DOHH2 (cell line): ENCODE results near the gene AFF4.

ENCODE experiments used
- H3F3A ChIP-seq: fragments of 200-600 bp; sonication (generic), shearing (Covaris generic); 2 replicates; pipeline ENCODE4 v1.6.0; 2016; ENCODE audit warnings: antibody characterized with exemption, mild to moderate bottlenecking; ENCODE audit not compliant: control insufficient read depth, insufficient read depth
- H3K27ac ChIP-seq: fragments of 200-600 bp; sonication (generic); 2 replicates; pipeline ENCODE4 v1.5.1; 2014; ENCODE audit warnings: low read depth, mild to moderate bottlenecking, low read length, moderate library complexity
- H3K27me3 ChIP-seq: fragments of 200-600 bp; sonication (generic); 2 replicates; pipeline ENCODE4 v1.6.1; 2014; ENCODE audit warnings: mild to moderate bottlenecking, low read length, mixed read lengths; ENCODE audit not compliant: control insufficient read depth
- H3K36me3 ChIP-seq: fragments of 200-600 bp; sonication (generic); 2 replicates; pipeline ENCODE4 v1.6.1; 2014; ENCODE audit warnings: mild to moderate bottlenecking, low read length, moderate library complexity, mixed read lengths; ENCODE audit not compliant: control insufficient read depth
- H3K4me1 ChIP-seq: fragments of 200-600 bp; sonication (generic); 2 replicates; pipeline ENCODE4 v1.6.1; 2014; ENCODE audit warnings: mild to moderate bottlenecking, low read length, mixed read lengths; ENCODE audit not compliant: control insufficient read depth
- H3K4me2 ChIP-seq: fragments of 200-600 bp; sonication (generic); 2 replicates; pipeline ENCODE4 v1.6.0; 2014; ENCODE audit warnings: mild to moderate bottlenecking, low read length, moderate library complexity
- H3K4me3 ChIP-seq: fragments of 200-600 bp; sonication (generic); 2 replicates; pipeline ENCODE4 v1.5.1; 2014; ENCODE audit warnings: mild to moderate bottlenecking, low read length, mixed read lengths
- H3K79me2 ChIP-seq: fragments of 200-600 bp; sonication (generic); 2 replicates; pipeline ENCODE4 v1.6.1; 2014; ENCODE audit warnings: mild to moderate bottlenecking, low read length, mixed read lengths; ENCODE audit not compliant: control insufficient read depth
- H3K9me2 ChIP-seq: fragments of 200-600 bp; sonication (generic); replicated peaks from 2 replicates; pipeline ENCODE4 v1.6.1; 2014; ENCODE audit warnings: mild to moderate bottlenecking, low read length, mixed read lengths; ENCODE audit not compliant: control insufficient read depth
- H3K9me3 ChIP-seq: fragments of 200-600 bp; sonication (generic); 2 replicates; pipeline ENCODE4 v1.6.1; 2014; ENCODE audit warnings: antibody characterized with exemption, low read length, mixed read lengths; ENCODE audit not compliant: control insufficient read depth, insufficient read depth
- H4K20me1 ChIP-seq: fragments of 200-600 bp; sonication (generic); 2 replicates; pipeline ENCODE4 v1.6.0; 2014; ENCODE audit warnings: low read depth, mild to moderate bottlenecking, antibody characterized with exemption, low read length, moderate library complexity; ENCODE audit not compliant: control insufficient read depth, insufficient read depth
- EZH2phosphoT487 ChIP-seq: fragments of 200-600 bp; sonication (generic); IDR thresholded peaks from 2 replicates; pipeline ENCODE4 v1.6.1; 2017; ENCODE audit warnings: borderline replicate concordance, mild to moderate bottlenecking, antibody characterized with exemption, low read length, moderate library complexity, mixed read lengths
- TF ChIP-seq, protein P1 (sequence below): fragments of 200-600 bp; sonication (generic); IDR thresholded peaks from one replicate; pipeline ENCODE4 v1.5.1; 2014; ENCODE audit warnings: antibody characterized with exemption, mild to moderate bottlenecking, low read depth, low read length; ENCODE audit not compliant: poor library complexity, severe bottlenecking

AFF4 gene

DNA sequence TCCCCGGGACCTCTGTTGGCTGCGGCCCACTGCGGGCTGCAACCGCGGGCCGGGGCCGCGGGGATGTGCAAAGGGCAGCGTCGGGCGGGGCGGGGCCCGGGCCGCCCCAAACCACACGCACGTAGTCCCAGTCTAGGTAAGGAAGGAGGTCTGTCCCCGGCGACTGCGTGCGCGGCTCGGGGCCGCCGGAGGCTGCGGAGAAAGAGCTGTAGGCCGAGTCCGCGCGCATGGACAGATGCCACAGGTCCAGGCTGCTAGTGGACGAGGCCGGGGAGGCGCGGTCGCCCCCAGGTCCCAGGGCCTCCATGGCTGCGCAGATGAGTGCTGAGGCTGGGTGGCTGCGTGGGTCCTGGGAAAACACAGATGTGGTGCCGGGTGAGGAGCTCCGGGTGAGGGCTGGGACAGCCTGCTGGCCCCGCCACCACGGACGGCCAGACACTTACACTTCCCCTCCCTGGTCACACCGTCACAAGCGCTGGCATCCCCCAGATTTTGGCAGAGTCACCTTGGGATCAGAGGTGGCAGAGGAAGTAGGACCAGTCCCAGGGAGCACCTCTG is 137.5 kb downstream of the AFF4 start:
- H3K27me3 ChIP-seq = peaks cover 75% of the 10 kb centered on the region

More for the DNA sequence above, 137.5 kb downstream of the AFF4 start:
- H3K4me3 ChIP-seq = no peak overlapping the region
- H3K9me3 ChIP-seq = no peaks in the 10 kb centered on the region
- H3K4me2 ChIP-seq = peak overlapping the region; percentile 37; the same call in 1 of the 2 replicates
- H3K9me2 ChIP-seq = no peaks in the 10 kb centered on the region
- TF ChIP-seq, protein P1, sequence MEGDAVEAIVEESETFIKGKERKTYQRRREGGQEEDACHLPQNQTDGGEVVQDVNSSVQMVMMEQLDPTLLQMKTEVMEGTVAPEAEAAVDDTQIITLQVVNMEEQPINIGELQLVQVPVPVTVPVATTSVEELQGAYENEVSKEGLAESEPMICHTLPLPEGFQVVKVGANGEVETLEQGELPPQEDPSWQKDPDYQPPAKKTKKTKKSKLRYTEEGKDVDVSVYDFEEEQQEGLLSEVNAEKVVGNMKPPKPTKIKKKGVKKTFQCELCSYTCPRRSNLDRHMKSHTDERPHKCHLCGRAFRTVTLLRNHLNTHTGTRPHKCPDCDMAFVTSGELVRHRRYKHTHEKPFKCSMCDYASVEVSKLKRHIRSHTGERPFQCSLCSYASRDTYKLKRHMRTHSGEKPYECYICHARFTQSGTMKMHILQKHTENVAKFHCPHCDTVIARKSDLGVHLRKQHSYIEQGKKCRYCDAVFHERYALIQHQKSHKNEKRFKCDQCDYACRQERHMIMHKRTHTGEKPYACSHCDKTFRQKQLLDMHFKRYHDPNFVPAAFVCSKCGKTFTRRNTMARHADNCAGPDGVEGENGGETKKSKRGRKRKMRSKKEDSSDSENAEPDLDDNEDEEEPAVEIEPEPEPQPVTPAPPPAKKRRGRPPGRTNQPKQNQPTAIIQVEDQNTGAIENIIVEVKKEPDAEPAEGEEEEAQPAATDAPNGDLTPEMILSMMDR = no peak
- TF ChIP-seq EZH2phosphoT487 = 0 out of 2 replicates have a peak, but pooled peaks have one; percentile 18
- H3K79me2 ChIP-seq = no peaks in the 10 kb centered on the region
- no peaks in the 10 kb centered on the region for H3K36me3 ChIP-seq
- H3K27ac ChIP-seq = no peak overlapping the region
- no peaks in the 10 kb centered on the region for H3F3A ChIP-seq
- peaks cover 4% of the 10 kb centered on the region for H3K4me1 ChIP-seq
- no peaks in the 10 kb centered on the region for H4K20me1 ChIP-seq
